ENCODE measurements around the gene GPR39.
"Not testable (repeated sequence)": the region's sequence is repeated elsewhere in the genome, so short reads cannot be mapped to it uniquely, and the experiment has no call there.

GPR39 gene

DNA sequence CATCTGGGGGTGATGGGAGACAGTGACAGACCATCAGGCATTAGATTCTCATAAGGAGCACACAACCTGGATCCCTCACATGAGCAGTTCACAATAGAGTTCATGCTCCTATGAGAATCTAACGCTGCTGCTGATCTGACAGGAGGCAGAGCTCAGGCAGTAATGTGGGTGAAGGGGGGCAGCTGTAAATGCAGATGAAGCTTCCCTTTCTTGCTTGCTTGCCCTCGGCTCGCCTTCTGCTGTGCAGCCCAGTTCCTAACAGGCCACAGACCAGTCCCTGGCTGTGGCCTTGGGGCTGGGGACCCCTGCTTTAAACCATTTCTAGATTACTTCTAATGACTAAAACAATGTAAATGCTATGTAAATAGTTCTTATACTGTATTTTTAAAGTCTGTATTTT lies 19.6 kb upstream of the GPR39 start:
- not testable (repeated sequence) for H3K4me1 Mint-ChIP-seq; H3K36me3 Mint-ChIP-seq (ENCODE audit: low read depth); DNase-seq; H3K9me3 Mint-ChIP-seq; H3K27me3 Mint-ChIP-seq; H3K4me3 Mint-ChIP-seq; H3K27ac Mint-ChIP-seq; ATAC-seq

DNA sequence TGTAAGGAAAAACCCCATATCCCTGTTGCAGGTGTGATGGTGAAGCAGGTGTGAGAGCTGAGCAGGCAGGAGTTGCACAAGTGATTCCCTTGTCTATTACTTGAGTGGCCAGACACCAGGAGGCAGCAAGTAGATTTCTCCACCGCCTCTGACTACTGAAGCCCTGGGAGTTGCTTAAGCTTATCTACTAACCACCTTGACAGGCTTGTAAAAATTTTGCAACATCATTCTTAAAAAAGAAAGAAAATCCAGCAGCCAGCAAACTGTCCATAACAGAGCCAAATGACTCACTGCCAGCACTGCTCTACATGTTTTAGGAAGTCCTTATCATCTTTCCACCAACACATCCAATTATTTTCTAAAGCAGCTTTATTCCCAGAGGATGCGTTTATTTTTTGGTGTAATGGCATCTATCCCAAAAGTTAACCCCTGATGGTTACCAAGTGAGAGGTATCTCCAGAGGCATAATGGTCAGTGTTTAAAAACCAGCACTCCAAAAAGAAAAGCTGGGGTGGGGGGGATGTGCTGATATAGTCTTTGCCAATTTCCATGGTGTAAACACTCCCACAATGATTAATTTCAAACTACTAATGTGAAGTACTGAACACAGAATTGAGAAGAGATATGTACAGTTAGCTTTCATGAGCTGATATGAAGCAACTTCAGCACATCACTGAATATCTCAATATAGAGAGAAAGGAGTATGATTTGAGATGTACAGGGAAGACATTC lies 16.3 kb upstream of the GPR39 start:
- DNase-seq, result no peak
- Mint-ChIP-seq H3K9me3 (no peaks in the 10 kb centered on the region), H3K36me3 (ENCODE audit: low read depth) (no peaks in the 10 kb centered on the region), H3K27me3 (no peaks in the 10 kb centered on the region), H3K27ac (no peak overlapping the region), H3K4me3 (no peak overlapping the region), H3K4me1 (no peaks in the 10 kb centered on the region)
- no peak for ATAC-seq

DNA sequence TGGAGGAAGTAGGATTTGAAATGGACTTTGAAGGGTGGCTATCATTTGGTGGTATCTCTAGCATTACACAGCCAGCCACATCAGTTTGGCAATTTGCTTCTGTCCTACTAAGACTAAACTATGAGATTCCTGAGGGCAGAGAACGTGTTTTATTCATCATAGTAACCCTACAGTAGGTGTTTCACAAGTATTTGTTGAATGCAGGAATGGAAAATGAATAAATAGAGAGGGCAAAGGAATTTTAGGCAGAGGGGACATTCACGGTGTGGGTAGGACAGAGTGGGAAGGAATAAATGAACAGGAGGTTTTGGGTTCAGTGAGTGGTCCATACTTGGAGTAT lies 15.7 kb upstream of the GPR39 start:
- Mint-ChIP-seq H3K36me3 (ENCODE audit: low read depth) (no peaks in the 10 kb centered on the region), H3K9me3 (no peaks in the 10 kb centered on the region), H3K4me3 (no peak overlapping the region), H3K27ac (no peak overlapping the region), H3K27me3 (no peaks in the 10 kb centered on the region), H3K4me1 (no peaks in the 10 kb centered on the region)
- no peak for ATAC-seq
- DNase-seq, result no peak

DNA sequence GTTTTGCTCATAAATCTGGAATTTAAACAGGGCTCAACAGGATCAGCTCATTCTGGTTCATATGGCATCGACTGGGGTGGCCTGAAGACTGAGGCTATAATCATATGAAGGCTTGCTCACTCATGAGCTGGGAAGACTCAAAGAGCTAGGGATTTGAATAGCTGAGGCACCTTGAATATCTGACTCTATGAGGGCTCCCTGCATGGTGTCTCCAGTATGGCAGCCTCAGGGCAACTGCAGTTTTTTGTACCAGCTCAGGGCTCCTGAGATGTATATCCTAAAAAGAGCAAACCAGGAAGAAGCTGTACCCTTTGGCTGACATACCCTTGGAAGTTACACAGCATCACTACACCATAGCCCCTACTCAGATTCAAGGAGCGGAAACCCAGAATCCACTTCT lies 15.3 kb upstream of the GPR39 start:
- no peak overlapping the region for H3K4me3 Mint-ChIP-seq
- H3K36me3 Mint-ChIP-seq (ENCODE audit: low read depth), result no peaks in the 10 kb centered on the region
- ATAC-seq, result no peak

DNA sequence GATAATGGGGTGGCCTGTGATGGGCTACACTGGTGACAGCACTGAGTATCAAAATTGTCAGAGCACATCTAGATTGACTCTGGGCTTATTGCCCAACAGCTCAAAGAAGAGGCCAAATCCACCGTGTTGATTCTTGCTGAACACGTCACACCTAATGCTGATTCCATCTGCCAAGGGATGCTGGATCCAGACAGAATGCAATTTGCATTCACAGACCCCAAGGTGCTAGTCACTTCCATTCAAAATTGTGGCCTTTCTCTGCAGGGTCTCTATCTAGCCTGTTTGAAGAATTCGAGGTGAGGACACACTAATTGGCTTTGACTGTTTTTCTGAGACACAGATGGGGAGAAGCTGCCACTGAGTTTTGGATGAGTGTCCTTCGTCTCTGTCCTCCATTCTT lies 13.5 kb upstream of the GPR39 start:
- ATAC-seq (no peak), DNase-seq (no peak)
- H3K4me3 Mint-ChIP-seq, result no peak overlapping the region
- no peaks in the 10 kb centered on the region for H3K27me3 Mint-ChIP-seq
- no peaks in the 10 kb centered on the region for H3K36me3 Mint-ChIP-seq (ENCODE audit: low read depth)
- no peaks in the 10 kb centered on the region for H3K4me1 Mint-ChIP-seq
- no peaks in the 10 kb centered on the region for H3K9me3 Mint-ChIP-seq
- H3K27ac Mint-ChIP-seq, result no peak overlapping the region

More for the DNA sequence above, 15.3 kb upstream of the GPR39 start:
- no peaks in the 10 kb centered on the region for H3K9me3 Mint-ChIP-seq
- no peaks in the 10 kb centered on the region for H3K4me1 Mint-ChIP-seq
- no peak overlapping the region for H3K27ac Mint-ChIP-seq
- DNase-seq, result no peak
- H3K27me3 Mint-ChIP-seq, result no peaks in the 10 kb centered on the region

DNA sequence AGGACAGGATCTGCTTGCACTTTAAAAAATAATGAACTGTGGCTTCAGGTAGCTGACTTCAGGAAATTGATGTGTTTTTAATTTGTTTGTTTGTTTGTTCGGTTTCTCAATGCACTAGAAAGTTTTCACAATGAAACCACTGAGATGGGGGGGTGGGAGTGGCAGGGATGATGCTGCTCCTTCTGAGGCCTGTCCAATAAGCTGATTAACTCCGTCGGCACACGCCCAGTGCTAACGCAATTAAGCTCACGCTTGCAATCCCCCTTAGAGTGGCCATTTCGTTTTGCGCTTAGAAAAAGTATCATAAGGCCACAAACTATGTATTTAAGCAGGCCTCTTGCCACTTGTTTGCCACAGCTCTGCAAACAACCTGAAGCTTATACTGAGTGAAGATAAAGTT lies 12.5 kb upstream of the GPR39 start:
- H3K27me3 Mint-ChIP-seq, result no peaks in the 10 kb centered on the region
- no peaks in the 10 kb centered on the region for H3K9me3 Mint-ChIP-seq
- no peak for ATAC-seq
- H3K4me3 Mint-ChIP-seq, result no peak overlapping the region
- DNase-seq, result no peak
- no peaks in the 10 kb centered on the region for H3K36me3 Mint-ChIP-seq (ENCODE audit: low read depth)
- no peaks in the 10 kb centered on the region for H3K4me1 Mint-ChIP-seq
- H3K27ac Mint-ChIP-seq, result no peak overlapping the region

DNA sequence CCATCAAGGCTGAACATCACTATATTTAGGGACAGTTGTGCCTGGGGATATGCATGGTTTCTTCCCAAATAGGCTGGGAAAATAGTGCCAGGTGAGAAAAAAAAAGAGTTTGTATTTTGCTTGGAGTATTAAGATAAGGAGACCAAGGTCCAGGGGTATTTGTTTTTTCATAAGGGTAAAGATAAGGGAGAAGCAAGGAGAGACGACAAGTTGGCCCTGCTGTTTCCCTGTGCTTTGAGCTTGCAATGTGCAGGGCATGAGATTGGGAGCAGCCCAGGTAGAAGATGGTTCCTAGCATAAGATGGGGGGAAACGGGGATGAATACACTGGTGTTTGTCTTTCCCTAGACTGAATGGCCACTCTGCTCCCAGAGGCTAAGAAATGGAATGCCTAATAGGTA lies 8.8 kb upstream of the GPR39 start:
- Mint-ChIP-seq H3K4me1 (no peaks in the 10 kb centered on the region), H3K4me3 (no peak overlapping the region), H3K9me3 (peaks cover 6% of the 10 kb centered on the region), H3K36me3 (ENCODE audit: low read depth) (no peaks in the 10 kb centered on the region), H3K27me3 (no peaks in the 10 kb centered on the region), H3K27ac (no peak overlapping the region)
- ATAC-seq (no peak), DNase-seq (no peak)

DNA sequence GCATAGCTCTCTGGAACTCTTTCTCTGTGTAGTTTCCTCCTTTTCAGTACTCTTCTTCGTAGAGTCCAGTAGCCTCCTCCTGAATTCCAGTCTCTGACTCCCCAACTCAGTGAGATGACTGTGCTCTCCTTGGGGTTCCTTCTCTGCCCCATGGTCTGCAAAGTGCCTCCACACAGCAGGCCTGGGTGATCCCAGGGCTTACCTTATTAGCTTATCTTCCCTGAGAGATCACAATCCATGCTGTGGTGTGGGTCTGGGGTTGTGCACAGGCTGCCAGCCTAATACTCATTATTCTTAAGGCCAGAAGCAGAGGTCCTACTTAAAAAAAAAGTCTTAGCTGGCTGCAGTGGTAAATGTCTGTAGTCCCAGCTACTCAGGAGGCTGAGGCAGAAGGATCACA lies 4.6 kb upstream of the GPR39 start:
- Mint-ChIP-seq H3K9me3 (peaks cover 6% of the 10 kb centered on the region), H3K27ac (no peak overlapping the region), H3K4me3 (no peak overlapping the region), H3K36me3 (ENCODE audit: low read depth) (no peaks in the 10 kb centered on the region), H3K4me1 (no peaks in the 10 kb centered on the region), H3K27me3 (peaks cover 16% of the 10 kb centered on the region)
- ATAC-seq (no peak), DNase-seq (no peak)

DNA sequence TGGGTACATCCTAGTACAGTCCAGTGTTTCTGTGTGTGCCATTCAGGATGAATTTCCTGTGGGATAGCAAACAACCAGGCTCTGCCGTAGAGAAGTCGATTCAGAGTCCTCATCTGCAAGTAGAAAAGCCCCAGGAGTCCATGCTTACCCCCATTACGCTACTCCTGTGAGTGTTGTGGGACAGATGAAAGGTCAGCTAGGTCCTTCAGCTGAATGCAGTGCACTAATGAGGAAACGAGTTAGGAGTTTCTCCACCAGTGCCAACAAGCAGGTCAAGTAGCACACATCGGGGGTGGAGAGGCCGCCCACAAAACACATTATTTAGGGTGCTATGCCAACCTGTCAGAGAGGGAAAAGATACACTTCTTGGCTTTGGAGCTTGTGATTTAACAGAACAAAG lies 2.5 kb upstream of the GPR39 start:
- DNase-seq (no peak), ATAC-seq (no peak)
- Mint-ChIP-seq H3K4me1 (no peaks in the 10 kb centered on the region), H3K27ac (no peak overlapping the region), H3K36me3 (ENCODE audit: low read depth) (no peaks in the 10 kb centered on the region), H3K9me3 (peaks cover 6% of the 10 kb centered on the region), H3K4me3 (no peak overlapping the region), H3K27me3 (peaks cover 24% of the 10 kb centered on the region)

DNA sequence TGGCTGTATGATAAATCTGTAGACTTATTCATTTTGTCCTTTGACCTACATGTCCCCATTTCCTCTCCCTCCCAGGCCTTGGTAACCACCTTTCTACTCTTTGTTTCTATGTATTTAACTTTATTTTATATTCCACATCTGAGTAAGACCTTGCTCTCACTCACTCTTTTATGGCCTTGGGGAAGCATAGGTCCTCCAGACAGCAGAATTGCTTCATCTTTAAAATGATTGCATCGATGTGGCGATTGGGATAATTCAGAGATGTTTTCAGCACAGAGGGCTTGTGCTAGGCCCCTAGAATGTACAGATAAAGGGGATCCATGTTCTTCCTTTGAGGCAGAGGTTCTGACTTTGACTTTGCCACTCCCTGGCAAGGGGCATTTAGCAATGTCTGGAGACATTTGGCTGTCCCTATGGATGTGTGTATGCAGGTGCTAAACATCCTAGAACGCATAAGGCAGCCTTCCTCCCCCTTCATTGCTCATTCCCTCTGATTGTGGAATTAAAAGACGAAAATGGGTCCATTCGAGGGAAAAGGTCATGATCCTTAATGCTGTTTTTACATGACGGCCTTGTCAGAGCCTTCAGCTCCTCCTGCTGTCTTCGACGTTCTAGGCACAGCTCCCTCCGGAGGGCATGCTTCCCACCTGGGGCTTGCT lies 1.2 kb upstream of the GPR39 start:
- Mint-ChIP-seq H3K4me1 (no peaks in the 10 kb centered on the region), H3K36me3 (ENCODE audit: low read depth) (no peaks in the 10 kb centered on the region), H3K4me3 (no peak overlapping the region), H3K9me3 (peaks cover 4% of the 10 kb centered on the region), H3K27me3 (peaks cover 24% of the 10 kb centered on the region), H3K27ac (no peak overlapping the region)
- DNase-seq, result no peak
- ATAC-seq, result no peak

DNA sequence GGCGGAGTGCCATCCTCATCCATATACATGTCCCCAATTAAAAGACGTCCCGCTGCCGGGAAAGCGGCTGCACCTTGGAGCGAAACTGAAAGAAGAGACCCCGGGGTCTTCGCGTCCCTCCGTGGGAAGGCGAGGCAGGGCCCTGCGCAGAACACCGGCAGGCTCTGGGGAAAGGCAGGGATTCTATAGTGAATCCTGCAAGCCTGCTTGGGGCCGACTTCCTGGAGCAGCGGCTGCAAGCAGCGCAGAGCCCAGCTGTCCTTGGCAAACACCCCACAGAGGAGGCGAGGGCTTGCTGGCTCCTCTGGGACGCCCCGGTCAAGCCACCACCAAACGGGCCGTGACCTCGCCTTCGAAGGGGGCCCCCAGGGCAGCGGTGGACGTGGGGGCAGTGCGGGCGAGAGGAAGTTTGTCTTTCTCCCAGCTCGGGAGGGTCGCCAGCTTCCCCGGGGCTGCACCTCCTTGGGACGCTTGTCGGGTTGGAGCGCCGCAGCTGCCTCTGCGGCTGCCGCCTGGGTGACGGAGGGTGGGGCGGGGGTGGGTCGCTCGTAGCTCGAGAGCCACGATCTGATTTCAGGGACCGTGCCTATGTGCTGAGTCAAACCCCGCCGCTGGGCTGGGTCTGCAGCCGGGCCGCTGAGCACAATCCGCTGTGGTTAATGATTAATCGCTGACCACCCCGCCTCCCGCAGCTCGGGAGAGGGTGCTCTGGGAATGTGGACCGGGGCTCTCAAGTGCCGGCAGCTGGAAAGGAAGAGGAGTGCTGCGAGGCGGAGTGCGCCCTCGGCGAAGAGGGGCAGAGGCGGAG lies 486 bp upstream of the GPR39 start:
- no peaks in the 10 kb centered on the region for H3K4me1 Mint-ChIP-seq
- no peak overlapping the region for H3K27ac Mint-ChIP-seq
- H3K9me3 Mint-ChIP-seq, result no peaks in the 10 kb centered on the region
- no peak overlapping the region for H3K4me3 Mint-ChIP-seq
- DNase-seq, result no peak
- no peaks in the 10 kb centered on the region for H3K36me3 Mint-ChIP-seq (ENCODE audit: low read depth)
- no peak for ATAC-seq
- peaks cover 24% of the 10 kb centered on the region for H3K27me3 Mint-ChIP-seq

DNA sequence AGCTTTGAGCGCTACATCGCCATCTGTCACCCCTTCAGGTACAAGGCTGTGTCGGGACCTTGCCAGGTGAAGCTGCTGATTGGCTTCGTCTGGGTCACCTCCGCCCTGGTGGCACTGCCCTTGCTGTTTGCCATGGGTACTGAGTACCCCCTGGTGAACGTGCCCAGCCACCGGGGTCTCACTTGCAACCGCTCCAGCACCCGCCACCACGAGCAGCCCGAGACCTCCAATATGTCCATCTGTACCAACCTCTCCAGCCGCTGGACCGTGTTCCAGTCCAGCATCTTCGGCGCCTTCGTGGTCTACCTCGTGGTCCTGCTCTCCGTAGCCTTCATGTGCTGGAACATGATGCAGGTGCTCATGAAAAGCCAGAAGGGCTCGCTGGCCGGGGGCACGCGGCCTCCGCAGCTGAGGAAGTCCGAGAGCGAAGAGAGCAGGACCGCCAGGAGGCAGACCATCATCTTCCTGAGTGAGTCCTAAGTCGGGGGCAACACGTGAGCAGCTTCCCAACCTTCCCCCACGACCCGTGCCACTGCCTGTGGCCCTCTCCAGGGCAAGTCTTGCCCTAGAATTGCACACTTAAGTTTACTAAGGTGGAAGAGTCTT lies 928 bp downstream of the GPR39 start:
- Mint-ChIP-seq H3K9me3 (no peaks in the 10 kb centered on the region), H3K36me3 (ENCODE audit: low read depth) (no peaks in the 10 kb centered on the region), H3K4me3 (no peak overlapping the region), H3K4me1 (no peaks in the 10 kb centered on the region), H3K27ac (no peak overlapping the region), H3K27me3 (peaks cover 24% of the 10 kb centered on the region)
- ATAC-seq (no peak), DNase-seq (no peak)

DNA sequence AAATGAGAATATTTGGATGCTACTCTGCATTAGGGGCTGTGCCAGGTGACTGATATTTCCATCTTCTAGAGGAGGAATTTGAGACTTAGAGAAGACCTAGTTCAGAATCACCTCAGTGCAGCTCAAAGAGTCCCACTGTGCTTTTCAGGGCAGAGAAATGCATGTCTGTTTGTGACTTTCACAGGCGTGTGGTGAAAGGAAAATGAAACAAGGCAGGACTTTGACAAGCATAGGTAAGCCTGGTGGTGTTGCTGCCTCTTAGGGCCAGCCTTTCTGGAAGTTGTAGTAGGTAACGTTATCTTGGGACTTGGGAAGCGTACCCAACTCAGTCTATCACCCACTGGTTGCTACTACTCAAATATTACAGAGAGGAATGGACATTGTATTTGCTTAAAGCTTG lies 2.6 kb downstream of the GPR39 start:
- no peak for ATAC-seq
- no peaks in the 10 kb centered on the region for H3K36me3 Mint-ChIP-seq (ENCODE audit: low read depth)
- H3K9me3 Mint-ChIP-seq, result no peaks in the 10 kb centered on the region
- H3K27me3 Mint-ChIP-seq, result peaks cover 18% of the 10 kb centered on the region
- no peak overlapping the region for H3K27ac Mint-ChIP-seq
- no peak for DNase-seq
- no peaks in the 10 kb centered on the region for H3K4me1 Mint-ChIP-seq
- H3K4me3 Mint-ChIP-seq, result no peak overlapping the region

DNA sequence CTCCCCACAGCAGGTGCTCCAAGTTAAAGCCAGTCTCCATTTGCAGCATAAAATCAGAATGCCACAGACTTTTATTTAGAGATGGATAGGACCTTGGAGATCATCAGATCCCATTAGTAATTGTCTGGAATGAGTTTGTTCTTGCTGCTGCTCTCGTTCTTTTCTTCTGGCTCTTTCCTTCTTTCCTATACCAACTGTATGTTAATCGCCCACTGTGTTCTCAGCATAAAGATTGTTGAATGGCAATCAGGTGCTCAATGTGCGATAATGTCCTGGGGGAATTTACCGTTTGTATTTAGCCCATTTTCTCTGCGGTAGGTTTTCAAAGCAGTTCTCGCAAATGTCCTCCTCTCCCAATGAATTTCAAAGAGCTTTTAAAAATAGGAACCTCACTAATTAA lies 3.3 kb downstream of the GPR39 start:
- Mint-ChIP-seq H3K4me1 (no peaks in the 10 kb centered on the region), H3K27me3 (peaks cover 18% of the 10 kb centered on the region), H3K27ac (no peak overlapping the region), H3K9me3 (peaks cover 1% of the 10 kb centered on the region), H3K4me3 (no peak overlapping the region), H3K36me3 (ENCODE audit: low read depth) (no peaks in the 10 kb centered on the region)
- no peak for ATAC-seq
- DNase-seq, result no peak

Measured in activated naive CD8-positive, alpha-beta T cell treated with anti-CD3 and anti-CD28 coated beads, Interleukin-2, amount 50 U/mL, for 24 hours (primary cell).